ENCODE results near the gene NIPAL3. TPM values are rescaled to one million over a fixed set of nuclear protein-coding genes. Genes with fewer than 3 reads are reported as not detected.
"Not testable (repeated sequence)": the region's sequence is repeated elsewhere in the genome, so short reads cannot be mapped to it uniquely, and the experiment has no call there.

Gene NIPAL3
- total and polyA plus RNA-seq, 2 donors (not counting 3 experiments of a cell fraction or from before 2014, with no cell fraction given): 15.5 to 16.0 TPM

GRCh38 chr1:24514946-24515345 is 99.3 kb downstream of the NIPAL3 start:
- no peak overlapping the region for H3K4me2 ChIP-seq (ENCODE audit: insufficient read depth, low read length)
- no peak overlapping the region for H3K4me3 ChIP-seq (replicated peaks in 1 of 3; ENCODE audit: insufficient read depth in 1 of 3, low read depth in 1 of 3, low read length in 3 of 3)
- CTCF ChIA-PET: interaction anchor here (0.9 to 5.3 kb wide), 4 partner anchors 12 to 316 kb away, joined by 3 to 40 read pairs (median 6); no protein-coding TSS in a partner anchor
- FAIRE-seq: no peak
- no peaks in the 10 kb centered on the region for H3K27me3 ChIP-seq (ENCODE audit: control insufficient read depth in 2 of 2, insufficient read depth in 2 of 2, low read length in 2 of 2)
- no peaks in the 10 kb centered on the region for H3K9me3 ChIP-seq (replicated peaks; ENCODE audit: control insufficient read depth, insufficient read depth, low read length)
- TF ChIP-seq GATA2 (IDR thresholded peaks at IDR 0.05; ENCODE audit: insufficient read depth, insufficient read length, low read depth, low read length): no peak
- TF ChIP-seq MAX (IDR thresholded peaks at IDR 0.05; ENCODE audit: insufficient read depth, insufficient read length): no peak
- TF ChIP-seq POLR2A (IDR thresholded peaks at IDR 0.05; ENCODE audit: low read depth, low read length): no peak
- TF ChIP-seq FOS (IDR thresholded peaks at IDR 0.05; ENCODE audit: borderline replicate concordance, insufficient read depth, low read length): no peak
- no peaks in the 10 kb centered on the region for H3K4me1 ChIP-seq (ENCODE audit: control insufficient read depth, extremely low read depth, insufficient read depth, low read length)
- DNase-seq (ENCODE audit: low read depth, low spot score): no peak
- H3K9ac ChIP-seq (replicated peaks; ENCODE audit: extremely low read depth, insufficient read depth, low read length): no peak overlapping the region
- intact Hi-C loops (cut with micrococcal nuclease) (no loop called here), dilution Hi-C loops (cut with MboI; ENCODE audit: extremely low pct_ligation_motif_present, low sequenced_read_pairs) (no loop called here)
- H2AFZ ChIP-seq (ENCODE audit: low read depth, low read length): no peak overlapping the region
- POLR2A ChIA-PET: no interaction called here
- H3K27ac ChIP-seq (ENCODE audit: insufficient read depth, low read depth, low read length): no peak overlapping the region
- no TSS peak for BruUV-seq (replicated peaks)
- H3K79me2 ChIP-seq (ENCODE audit: control insufficient read depth, insufficient read depth, low read length): no peaks in the 10 kb centered on the region
- H4K20me1 ChIP-seq (replicated peaks; ENCODE audit: control insufficient read depth, extremely low read depth, insufficient read depth, low read length): no peaks in the 10 kb centered on the region
- H3K36me3 ChIP-seq (ENCODE audit: control insufficient read depth in 2 of 2, extremely low read depth in 1 of 2, insufficient read depth in 2 of 2, low read length in 2 of 2): no peaks in the 10 kb centered on the region
- no peaks in the 10 kb centered on the region for H3K9me1 ChIP-seq (replicated peaks; ENCODE audit: control insufficient read depth, extremely low read depth, insufficient read depth, low read length)

- DNase-seq (ENCODE audit: low read depth, low spot score); H2AFZ ChIP-seq (ENCODE audit: low read depth, low read length); H4K20me1 ChIP-seq (replicated peaks; ENCODE audit: control insufficient read depth, extremely low read depth, insufficient read depth, low read length); FAIRE-seq; H3K4me2 ChIP-seq (ENCODE audit: insufficient read depth, low read length); H3K9me1 ChIP-seq (replicated peaks; ENCODE audit: control insufficient read depth, extremely low read depth, insufficient read depth, low read length); H3K9me3 ChIP-seq (replicated peaks; ENCODE audit: control insufficient read depth, insufficient read depth, low read length); H3K27ac ChIP-seq (ENCODE audit: insufficient read depth, low read depth, low read length); intact Hi-C loops (cut with micrococcal nuclease); H3K4me1 ChIP-seq (ENCODE audit: control insufficient read depth, extremely low read depth, insufficient read depth, low read length); H3K27me3 ChIP-seq (ENCODE audit: control insufficient read depth in 2 of 2, insufficient read depth in 2 of 2, low read length in 2 of 2); POLR2A ChIA-PET; H3K4me3 ChIP-seq (replicated peaks in 1 of 3; ENCODE audit: insufficient read depth in 1 of 3, low read depth in 1 of 3, low read length in 3 of 3); H3K9ac ChIP-seq (replicated peaks; ENCODE audit: extremely low read depth, insufficient read depth, low read length); H3K36me3 ChIP-seq (ENCODE audit: control insufficient read depth in 2 of 2, extremely low read depth in 1 of 2, insufficient read depth in 2 of 2, low read length in 2 of 2); H3K79me2 ChIP-seq (ENCODE audit: control insufficient read depth, insufficient read depth, low read length); BruUV-seq (replicated peaks); dilution Hi-C loops (cut with MboI; ENCODE audit: extremely low pct_ligation_motif_present, low sequenced_read_pairs): not testable (repeated sequence)
- CTCF ChIA-PET: interaction anchor here (1.4 to 5.3 kb wide), 3 partner anchors 11 to 316 kb away, joined by 5 to 40 read pairs (median 6); no protein-coding TSS in a partner anchor
Measured at GRCh38 chr1:24515671-24516209, 100.1 kb downstream of the NIPAL3 start.
